Prostate gland (tissue), 2 donors: Measurements from ENCODE around the gene SH2D4B. TPM values are rescaled to one million over a fixed set of nuclear protein-coding genes. Genes with fewer than 3 reads are reported as not detected.

ENCODE experiments used
- DNase-seq: peaks from one replicate; pipeline ENCODE4 v3.0.0-alpha.2; 2019; ENCODE audit warnings: low spot score
- H3K27ac ChIP-seq, 2 donors: fragments of 200-600 bp; sonication (generic); 2 replicates each; pipeline ENCODE4 v1.5.1; 2017 to 2019
- H3K27me3 ChIP-seq: fragments of 200-600 bp; sonication (generic); replicated peaks from 2 replicates; pipeline ENCODE4 v1.5.1; 2019; ENCODE audit not compliant: insufficient read depth
- H3K36me3 ChIP-seq, 2 donors: fragments of 200-600 bp; sonication (generic); 1 replicate in 1 of 2; 2 replicates in 1 of 2; pipeline versions ENCODE4 v1.5.1 to v1.8.1; 2017 to 2019
- H3K4me1 ChIP-seq: fragments of 200-600 bp; sonication (generic); replicated peaks from 2 replicates; pipeline ENCODE4 v1.5.1; 2019
- H3K4me3 ChIP-seq, 2 donors: fragments of 200-600 bp; sonication (generic); 2 replicates each; pipeline ENCODE4 v1.5.1; 2017 to 2019
- H3K9me3 ChIP-seq: fragments of 200-600 bp; sonication (generic); 2 replicates; pipeline ENCODE4 v1.5.1; 2017
- CTCF ChIP-seq, 4 experiments: fragments of 200-600 bp in 2 of 4; fragments of 450-650 bp in 2 of 4; sonication (generic) in 2 of 4; IDR thresholded peaks; 1 replicate in 3 of 4; 2 replicates in 1 of 4; pipeline ENCODE4 v1.5.1; 2016 to 2019; ENCODE audit warnings: antibody characterized with exemption in 4 of 4, mild to moderate bottlenecking in 2 of 4, moderate library complexity in 2 of 4
- POLR2A ChIP-seq: fragments of 450-650 bp; IDR thresholded peaks from one replicate; pipeline ENCODE4 v1.6.1; 2016; ENCODE audit warnings: antibody characterized with exemption, mild to moderate bottlenecking
- POLR2AphosphoS5 ChIP-seq: sonication (generic); formaldehyde crosslinking; IDR thresholded peaks from one replicate; pipeline ENCODE4 v1.6.1; 2017; ENCODE audit warnings: antibody characterized with exemption
- WGBS: methylation state at CpG from one replicate; pipeline ENCODE4 v1.1.5; 2018; 5-methylcytosine and 5-hydroxymethylcytosine counted together
- intact Hi-C: fragments of 100-400 bp; cut with DNase I; formaldehyde crosslinking; loops from one replicate; pipeline ENCODE4 v1.14.2; 2022
- total RNA-seq, 2 donors: library from RNA; depleted of rRNA; stranded (reverse); fragments of >200 nt; gene quantifications; one replicate each; pipeline ENCODE4 v1.1.0, GENCODE V29; 2016

Gene SH2D4B
- total RNA-seq, 2 donors from 2014 or later: 0.40 TPM; not detected in 1

GRCh38 chr10:80693565-80693964, 155.9 kb downstream of the SH2D4B start:
- intact Hi-C loops: no loop called here
- Histone ChIP-seq H3K27me3 (no peaks in the 10 kb centered on the region), H3K27ac (no peak overlapping the region), H3K9me3 (no peaks in the 10 kb centered on the region), H3K4me1 (no peaks in the 10 kb centered on the region), H3K36me3 (no peaks in the 10 kb centered on the region), H3K4me3 (no peak overlapping the region)
- TF ChIP-seq CTCF (IDR thresholded peaks at IDR 0.05): no peak
- TF ChIP-seq POLR2AphosphoS5: no peak
- no peak for TF ChIP-seq POLR2A
- WGBS: 72% methylated on average over 3 of the region's 3 CpGs
- DNase-seq: no peak

GRCh38 chr10:80694930-80695329, 157.2 kb downstream of the SH2D4B start:
- Histone ChIP-seq H3K27me3 (no peaks in the 10 kb centered on the region), H3K36me3 (no peaks in the 10 kb centered on the region), H3K9me3 (no peaks in the 10 kb centered on the region), H3K4me3 (no peak overlapping the region), H3K27ac (no peak overlapping the region), H3K4me1 (no peaks in the 10 kb centered on the region)
- 89% methylated on average over 5 of the region's 5 CpGs for WGBS
- intact Hi-C loops: no loop called here
- TF ChIP-seq POLR2AphosphoS5 (no peak), POLR2A (no peak), CTCF (IDR thresholded peaks at IDR 0.05) (no peak)
- DNase-seq: no peak

Other genes starting within 250 kb of the SH2D4B start
- 1 to 10 TPM in 1 of 2 donors, not detected in 1; 3.9 TPM for gene MAT1A, start 248.2 kb upstream of the SH2D4B start, total RNA-seq
- gene DYDC1, start 181.1 kb upstream of the SH2D4B start, total RNA-seq: 1 to 10 TPM in 1 of 2 donors, not detected in 1; 8.7 TPM
- gene DYDC2, start 181.1 kb upstream of the SH2D4B start, total RNA-seq: not detected
- 100 to 1,000 TPM in 1 of 2 donors, 10 to 100 TPM in 1; 86.0 to 101 TPM for gene PRXL2A, start 129.4 kb upstream of the SH2D4B start, total RNA-seq
- gene TSPAN14, start 83.6 kb upstream of the SH2D4B start, total RNA-seq: 100 to 1,000 TPM in 1 of 2 donors, 10 to 100 TPM in 1; 69.8 to 103 TPM